NCI-H2029 (cell line): ENCODE data around the gene PPM1E.
"Not testable (repeated sequence)": the region's sequence is repeated elsewhere in the genome, so short reads cannot be mapped to it uniquely, and the experiment has no call there.

Experiments used
- DNase-seq: peaks from one replicate; lab custom pipeline; 2025; lab: John Stamatoyannopoulos, UW

PPM1E gene

DNA sequence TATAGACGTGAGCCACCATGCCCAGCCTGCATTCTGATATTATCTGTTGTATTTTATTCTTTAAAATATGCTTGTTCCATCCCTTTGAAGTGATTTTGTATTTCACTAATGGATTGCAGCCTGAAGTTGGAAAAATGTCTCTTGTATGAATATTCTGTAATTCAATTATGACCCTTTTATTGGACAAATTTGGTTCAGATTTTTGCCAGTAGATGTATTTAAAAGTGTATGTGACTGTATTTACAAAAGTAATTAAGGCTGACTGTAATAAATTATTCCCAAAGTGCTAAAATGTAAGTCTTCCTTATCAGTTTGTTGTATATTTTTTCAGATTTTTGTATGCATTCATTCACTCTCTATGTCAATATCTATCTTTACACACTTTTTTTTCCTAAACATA, 23.8 kb downstream of the PPM1E start:
- DNase-seq, result no peak

GRCh38 chr17:58783380-58783779, 27.7 kb downstream of the PPM1E start:
- peak; percentile 87 for DNase-seq

DNA sequence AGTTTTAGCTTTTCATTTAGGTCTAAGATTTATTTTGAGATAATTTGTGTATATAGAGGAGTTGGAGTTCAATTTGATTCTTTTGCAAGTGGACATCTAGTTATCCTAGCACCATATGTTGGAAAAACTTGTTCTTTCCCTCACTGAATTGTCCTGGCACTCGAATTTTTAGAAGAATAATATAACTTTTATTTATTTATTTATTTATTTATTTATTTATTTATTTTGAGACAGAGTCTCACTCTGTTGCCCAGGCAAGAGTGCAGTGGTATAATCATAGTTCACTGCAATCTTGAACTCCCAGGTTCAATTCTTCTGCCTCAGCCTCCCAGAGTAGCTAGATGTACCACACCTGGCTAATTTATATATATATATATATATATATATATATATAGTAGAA, 29.4 kb downstream of the PPM1E start:
- no peak for DNase-seq

- no peak for DNase-seq
Measured at GRCh38 chr17:58786586-58787295, 31.1 kb downstream of the PPM1E start.

GRCh38 chr17:58788199-58788598, 32.5 kb downstream of the PPM1E start:
- no peak for DNase-seq

DNA sequence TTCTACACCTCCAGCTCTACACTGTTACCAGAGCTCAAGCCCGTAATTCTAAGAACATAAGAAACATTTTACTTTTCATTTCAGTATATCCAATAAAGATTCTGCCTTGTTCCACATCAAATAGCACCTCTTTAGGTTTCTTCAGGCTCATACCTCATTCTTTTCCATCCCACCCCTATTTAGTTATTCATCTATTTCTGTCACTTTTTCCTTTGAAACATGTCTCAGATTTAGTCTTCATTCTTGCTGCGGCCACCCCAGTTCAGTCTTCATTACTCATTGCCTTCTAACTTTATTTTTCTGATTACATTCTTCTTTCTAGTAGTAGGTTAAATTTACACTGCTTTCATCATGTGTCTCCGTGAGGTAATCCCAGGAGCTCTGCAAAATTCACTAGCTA, 33.5 kb downstream of the PPM1E start:
- DNase-seq, result no peak

- no peak for DNase-seq
Measured at GRCh38 chr17:58789831-58790230, 34.2 kb downstream of the PPM1E start.

GRCh38 chr17:58794508-58794907, 38.9 kb downstream of the PPM1E start:
- DNase-seq, result not testable (repeated sequence)

GRCh38 chr17:58802188-58802587, 46.5 kb downstream of the PPM1E start:
- DNase-seq, result no peak

- DNase-seq, result no peak
Measured at GRCh38 chr17:58806046-58806445, 50.4 kb downstream of the PPM1E start.

DNA sequence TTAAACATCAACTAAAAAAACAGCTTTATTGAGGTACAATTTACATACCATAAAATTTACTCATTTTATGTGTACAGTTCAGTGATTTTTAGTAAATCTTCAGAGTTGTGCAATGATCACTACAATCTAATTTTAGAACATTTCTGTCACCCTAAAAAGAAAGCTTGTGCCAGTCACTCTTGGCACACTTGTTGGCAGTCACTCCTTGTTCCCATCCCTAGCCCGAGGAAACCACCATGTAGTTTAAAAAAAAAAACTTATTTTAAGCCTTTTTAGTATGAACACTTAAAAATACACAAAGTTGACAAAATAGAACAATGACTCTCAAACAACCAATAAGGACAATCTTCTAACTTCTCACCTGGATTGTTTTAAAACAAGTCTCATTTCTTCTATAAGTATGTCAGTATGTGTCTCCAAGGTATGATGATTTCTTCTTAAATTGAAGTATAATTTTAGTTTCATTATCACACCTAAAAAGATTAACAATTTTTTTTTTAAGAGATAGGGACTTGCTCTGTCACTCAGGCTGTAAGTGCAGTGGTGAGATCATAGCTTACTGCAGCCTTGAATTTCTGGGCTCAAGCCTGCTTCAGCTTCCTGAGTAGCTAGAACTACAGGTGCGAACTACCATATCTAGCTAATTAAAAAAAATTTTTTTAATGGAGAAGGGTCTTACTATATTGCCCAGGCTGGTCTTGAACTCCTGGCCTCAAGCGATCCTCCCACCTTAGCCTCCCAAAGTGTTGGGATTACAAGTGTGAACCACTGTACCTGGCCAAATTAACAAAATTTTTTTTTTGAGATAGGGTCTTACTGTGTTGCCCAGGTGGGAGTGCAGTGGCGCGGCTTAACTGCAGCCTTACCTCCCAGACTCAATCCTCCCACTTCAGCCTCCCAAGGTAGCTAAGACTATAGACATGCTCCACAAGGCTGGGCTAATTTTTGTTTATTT, 53.2 kb downstream of the PPM1E start:
- DNase-seq, result no peak

DNA sequence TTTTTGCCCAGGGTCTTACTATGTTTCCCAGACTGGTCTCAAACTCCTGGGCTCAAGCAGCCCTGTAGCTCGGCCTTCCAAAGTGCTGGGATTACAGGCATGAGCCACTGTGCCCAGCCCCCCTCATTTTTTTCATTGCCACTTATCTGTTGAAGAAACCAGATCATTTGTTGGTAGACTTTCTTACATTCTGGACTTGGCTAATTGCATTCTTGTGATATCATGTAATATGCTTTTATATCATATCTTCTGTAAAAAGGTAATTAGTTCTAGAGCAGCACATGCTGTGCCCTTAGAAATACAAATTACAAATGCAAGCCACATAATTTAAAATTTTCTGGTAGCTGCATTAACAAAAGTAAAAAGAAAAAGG, 53.9 kb downstream of the PPM1E start:
- no peak for DNase-seq

- DNase-seq, result no peak
Measured at GRCh38 chr17:58811290-58811689, 55.6 kb downstream of the PPM1E start.

- no peak for DNase-seq
Measured at GRCh38 chr17:58813712-58814111, 58.1 kb downstream of the PPM1E start.

DNA sequence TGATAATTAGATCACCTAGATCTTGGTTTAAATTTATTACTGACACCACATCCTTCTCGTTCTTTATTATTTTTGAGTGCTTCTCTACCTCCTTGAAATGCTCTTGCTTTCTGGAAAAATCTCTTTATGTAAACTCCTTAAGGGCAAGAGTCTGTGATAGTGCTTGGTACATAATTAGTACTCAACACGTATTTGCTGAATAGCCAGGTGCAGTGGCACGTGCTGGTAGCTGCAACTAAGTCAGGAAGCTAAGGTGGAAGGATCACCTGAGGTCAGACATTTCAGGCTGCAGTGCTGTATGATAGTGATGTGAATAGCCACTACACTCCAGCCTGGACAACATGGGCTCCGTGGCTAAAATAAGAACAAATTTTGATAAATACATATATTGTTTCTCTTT, 63.0 kb downstream of the PPM1E start:
- peak; percentile 38 for DNase-seq

- no peak for DNase-seq
Measured at GRCh38 chr17:58822148-58823050, 66.7 kb downstream of the PPM1E start.

- DNase-seq, result no peak
Measured at GRCh38 chr17:58823051-58823525, 67.4 kb downstream of the PPM1E start.

- DNase-seq, result no peak
Measured at GRCh38 chr17:58829172-58829637, 73.6 kb downstream of the PPM1E start.

DNA sequence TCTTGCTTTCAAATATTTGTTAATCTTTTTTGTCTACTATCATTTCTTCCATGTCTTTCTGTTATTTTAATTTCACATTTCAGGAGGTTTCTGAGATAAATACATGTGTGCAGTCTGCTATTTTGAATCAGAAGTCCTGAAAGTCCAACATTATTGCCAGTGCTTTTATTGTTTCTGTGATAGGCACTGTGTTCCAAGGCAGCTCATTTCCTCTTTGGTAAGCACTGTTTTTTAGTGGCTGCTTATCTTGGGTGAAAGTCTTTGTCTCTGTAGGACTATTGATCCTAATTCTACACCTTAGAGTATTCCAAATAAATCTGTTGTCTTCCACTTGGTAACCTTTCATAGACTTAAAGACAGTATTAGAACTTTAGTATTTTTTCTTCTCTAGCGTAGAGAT, 76.1 kb downstream of the PPM1E start:
- no peak for DNase-seq

DNA sequence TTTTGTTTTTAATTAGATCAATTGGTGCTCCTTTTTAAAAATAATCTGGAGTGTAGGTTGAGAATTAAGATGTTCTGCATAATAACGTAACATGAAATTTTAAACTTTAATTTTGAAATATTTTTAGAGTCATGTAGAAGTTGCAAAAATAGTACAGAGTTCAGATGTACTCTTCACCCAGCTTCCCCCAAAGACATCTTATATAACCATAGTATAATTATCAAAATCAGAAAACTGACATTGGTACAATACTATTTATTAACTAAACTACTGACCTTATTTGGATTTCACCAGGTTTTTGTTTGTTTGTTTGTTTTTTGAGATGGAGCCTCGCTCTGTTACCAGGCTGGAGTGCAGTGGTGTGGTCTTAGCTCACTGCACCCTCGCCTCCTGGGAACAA, 76.9 kb downstream of the PPM1E start:
- DNase-seq, result no peak

GRCh38 chr17:58837699-58838098, 82.0 kb downstream of the PPM1E start:
- no peak for DNase-seq
